ENCODE results near the gene PGS1.

The PGS1 gene

DNA sequence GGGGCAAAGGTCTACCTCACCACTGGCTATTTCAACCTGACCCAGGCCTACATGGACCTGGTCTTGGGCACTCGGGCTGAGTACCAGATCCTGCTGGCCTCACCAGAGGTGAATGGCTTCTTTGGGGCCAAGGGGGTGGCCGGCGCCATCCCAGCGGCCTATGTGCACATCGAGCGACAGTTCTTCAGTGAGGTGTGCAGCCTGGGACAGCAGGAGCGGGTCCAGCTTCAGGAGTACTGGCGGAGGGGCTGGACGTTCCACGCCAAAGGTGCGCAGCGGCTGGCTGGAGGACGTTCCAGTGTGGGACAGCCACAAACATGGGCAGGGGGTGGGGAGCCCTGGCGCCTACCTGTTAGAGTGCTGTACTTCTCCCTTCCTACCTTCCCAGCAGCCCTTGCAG is 25.4 kb downstream of the PGS1 start:
- H3K36me3 ChIP-seq: peaks cover 99 to 100% (median 100%) of the 10 kb centered on the region in 11 experiments

DNA sequence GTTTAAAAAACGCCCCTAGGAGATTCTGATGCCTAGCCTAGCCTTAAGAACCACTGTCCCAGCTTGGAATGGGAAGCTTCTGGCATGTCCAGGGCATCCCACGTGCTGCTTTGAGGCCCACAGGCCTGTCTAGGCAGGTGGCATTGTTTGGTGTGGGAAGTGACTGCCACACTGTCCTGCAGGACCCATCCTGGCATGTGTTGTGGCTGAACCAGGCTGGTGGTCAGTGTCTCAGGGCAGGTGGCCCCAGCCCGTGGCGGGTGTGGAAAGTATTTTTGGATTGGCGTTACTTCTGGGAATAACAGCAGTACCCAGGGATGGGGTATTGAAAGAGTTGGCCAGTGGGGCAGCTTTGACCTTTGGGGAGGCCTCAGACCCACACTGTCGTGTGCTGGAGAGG is 27.9 kb downstream of the PGS1 start:
- Histone ChIP-seq H4K20me1 (peaks cover 31 to 97% (median 89%) of the 10 kb centered on the region in 11 experiments; a peak in 20 of 22 replicates), H3K36me3 (peaks cover 83 to 99% (median 94%) of the 10 kb centered on the region in 11 experiments), H3K4me2 (peak overlapping the region in 5 of 11 experiments; percentile 15 to 50 (median 29); a peak in 7 of 22 replicates), H3K4me1 (peaks cover 26 to 78% (median 48%) of the 10 kb centered on the region in 10 experiments), H3K9me3 (replicated peaks in 1 of 11) (no peaks in the 10 kb centered on the region), H3K27me3 (no peaks in the 10 kb centered on the region), H3K4me3 (no peak overlapping the region), H3K27ac (peak overlapping the region in 4 of 11 experiments; percentile 1 to 94 (median 38); a peak in 5 of 22 replicates), H3K9ac (peak overlapping the region in 3 of 11 experiments; percentile 24 to 38 (median 29); a peak in 4 of 22 replicates)
- TF ChIP-seq Cebpa-rat (IDR thresholded peaks at IDR 0.05): no peak

More for the DNA sequence above, 25.4 kb downstream of the PGS1 start:
- no peak overlapping the region for H3K27ac ChIP-seq
- no peak for TF ChIP-seq Cebpa-rat (IDR thresholded peaks at IDR 0.05)
- H3K4me3 ChIP-seq: no peak overlapping the region
- H3K27me3 ChIP-seq: no peaks in the 10 kb centered on the region
- H3K9me3 ChIP-seq (replicated peaks in 1 of 11): no peaks in the 10 kb centered on the region
- H4K20me1 ChIP-seq: peaks cover 25 to 100% (median 96%) of the 10 kb centered on the region in 11 experiments; a peak in 20 of 22 replicates
- no peak overlapping the region for H3K9ac ChIP-seq
- peaks cover 14 to 76% (median 32%) of the 10 kb centered on the region in 10 experiments; a peak in 19 of 20 replicates for H3K4me1 ChIP-seq
- no peak overlapping the region for H3K4me2 ChIP-seq

DNA sequence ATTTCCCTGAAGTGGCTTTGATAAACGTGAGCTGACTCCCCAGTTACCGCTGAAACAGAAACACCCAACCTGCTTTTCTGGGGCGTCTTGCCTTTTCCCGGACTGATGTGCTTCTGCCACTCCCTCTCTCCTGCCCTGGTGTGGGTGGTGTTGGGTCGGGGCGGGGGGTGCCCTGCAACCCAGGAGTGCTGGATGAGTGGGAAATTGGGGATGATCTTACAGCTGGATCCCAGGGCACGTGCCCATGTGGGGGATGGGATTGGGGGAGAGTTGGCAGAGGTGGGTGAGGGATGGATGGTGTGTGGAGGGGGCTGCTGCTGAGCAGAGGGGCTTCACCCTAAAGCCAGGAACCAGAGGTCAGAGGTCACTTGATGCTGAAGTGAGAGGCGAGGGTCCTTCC is 28.5 kb downstream of the PGS1 start:
- Histone ChIP-seq H3K4me3 (no peak overlapping the region), H3K4me2 (peak overlapping the region in 5 of 11 experiments; percentile 17 to 50 (median 43); a peak in 9 of 22 replicates), H3K27me3 (no peaks in the 10 kb centered on the region), H3K9me3 (replicated peaks in 1 of 11) (no peaks in the 10 kb centered on the region), H4K20me1 (peaks cover 31 to 97% (median 89%) of the 10 kb centered on the region in 11 experiments; a peak in 20 of 22 replicates), H3K36me3 (peaks cover 77 to 99% (median 94%) of the 10 kb centered on the region in 11 experiments), H3K9ac (peak overlapping the region in 5 of 11 experiments; percentile 15 to 56 (median 29); a peak in 9 of 22 replicates), H3K27ac (peak overlapping the region in 7 of 11 experiments; percentile 5 to 94 (median 37); a peak in 11 of 22 replicates), H3K4me1 (peaks cover 31 to 78% (median 51%) of the 10 kb centered on the region in 10 experiments)
- TF ChIP-seq Cebpa-rat (IDR thresholded peaks at IDR 0.05): no peak

GRCh38 chr17:78407387-78408000 is 29.0 kb downstream of the PGS1 start:
- H3K27me3 ChIP-seq: no peaks in the 10 kb centered on the region
- peaks cover 32 to 98% (median 86%) of the 10 kb centered on the region in 11 experiments; a peak in 20 of 22 replicates for H4K20me1 ChIP-seq
- no peaks in the 10 kb centered on the region for H3K9me3 ChIP-seq (replicated peaks in 1 of 11)
- peaks cover 72 to 98% (median 92%) of the 10 kb centered on the region in 11 experiments for H3K36me3 ChIP-seq
- peaks cover 37 to 81% (median 55%) of the 10 kb centered on the region in 10 experiments for H3K4me1 ChIP-seq
- no peak overlapping the region for H3K4me3 ChIP-seq
- H3K27ac ChIP-seq: peak overlapping the region in 8 of 11 experiments; percentile 5 to 94 (median 40); a peak in 15 of 22 replicates
- TF ChIP-seq Cebpa-rat (IDR thresholded peaks at IDR 0.05): no peak
- H3K4me2 ChIP-seq: peak overlapping the region in 5 of 11 experiments; percentile 17 to 50 (median 43); a peak in 10 of 22 replicates
- H3K9ac ChIP-seq: peak overlapping the region in 7 of 11 experiments; percentile 6 to 56 (median 37); a peak in 9 of 22 replicates

DNA sequence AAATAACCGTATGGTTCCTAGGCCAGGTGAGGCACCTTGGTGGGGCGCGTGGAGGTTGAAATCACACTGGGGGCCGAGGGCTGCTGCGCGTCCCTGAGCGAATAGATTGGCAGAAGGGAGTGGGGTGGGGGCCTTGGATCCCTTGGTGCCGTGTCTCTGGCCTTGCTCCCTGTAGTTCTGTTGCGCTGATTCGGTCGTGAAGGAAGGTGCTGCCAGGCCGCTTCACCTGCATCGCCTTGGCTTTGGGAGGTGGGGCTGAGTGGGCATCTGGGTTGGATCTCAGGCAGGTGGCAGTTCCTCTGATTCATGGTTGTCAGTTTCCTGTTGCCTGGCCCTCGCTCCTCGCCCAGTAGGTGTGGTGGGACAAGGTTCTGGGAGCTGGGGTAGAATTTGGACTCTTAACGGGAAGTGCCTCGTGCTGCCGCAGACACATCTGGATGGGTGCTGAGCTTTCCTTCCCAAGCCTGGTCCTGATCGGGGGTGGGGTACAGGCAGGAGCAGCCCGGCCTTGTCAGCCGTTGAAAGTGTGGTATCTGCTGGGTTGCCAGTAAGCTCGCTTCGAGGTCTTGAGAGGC is 30.1 kb downstream of the PGS1 start:
- Histone ChIP-seq H3K36me3 (peaks cover 61 to 96% (median 81%) of the 10 kb centered on the region in 11 experiments), H3K9ac (peak overlapping the region in 6 of 11 experiments; percentile 8 to 56 (median 24); a peak in 4 of 22 replicates), H3K27me3 (no peaks in the 10 kb centered on the region), H3K4me2 (peak overlapping the region in 6 of 11 experiments; percentile 1 to 56 (median 36); a peak in 11 of 22 replicates), H4K20me1 (peaks cover 38 to 98% (median 79%) of the 10 kb centered on the region in 11 experiments; a peak in 20 of 22 replicates), H3K4me3 (no peak overlapping the region), H3K27ac (peak overlapping the region in 8 of 11 experiments; percentile 5 to 94 (median 34); a peak in 9 of 22 replicates), H3K9me3 (replicated peaks in 1 of 11) (no peaks in the 10 kb centered on the region), H3K4me1 (peaks cover 47 to 91% (median 66%) of the 10 kb centered on the region in 10 experiments)
- TF ChIP-seq Cebpa-rat (IDR thresholded peaks at IDR 0.05): no peak

DNA sequence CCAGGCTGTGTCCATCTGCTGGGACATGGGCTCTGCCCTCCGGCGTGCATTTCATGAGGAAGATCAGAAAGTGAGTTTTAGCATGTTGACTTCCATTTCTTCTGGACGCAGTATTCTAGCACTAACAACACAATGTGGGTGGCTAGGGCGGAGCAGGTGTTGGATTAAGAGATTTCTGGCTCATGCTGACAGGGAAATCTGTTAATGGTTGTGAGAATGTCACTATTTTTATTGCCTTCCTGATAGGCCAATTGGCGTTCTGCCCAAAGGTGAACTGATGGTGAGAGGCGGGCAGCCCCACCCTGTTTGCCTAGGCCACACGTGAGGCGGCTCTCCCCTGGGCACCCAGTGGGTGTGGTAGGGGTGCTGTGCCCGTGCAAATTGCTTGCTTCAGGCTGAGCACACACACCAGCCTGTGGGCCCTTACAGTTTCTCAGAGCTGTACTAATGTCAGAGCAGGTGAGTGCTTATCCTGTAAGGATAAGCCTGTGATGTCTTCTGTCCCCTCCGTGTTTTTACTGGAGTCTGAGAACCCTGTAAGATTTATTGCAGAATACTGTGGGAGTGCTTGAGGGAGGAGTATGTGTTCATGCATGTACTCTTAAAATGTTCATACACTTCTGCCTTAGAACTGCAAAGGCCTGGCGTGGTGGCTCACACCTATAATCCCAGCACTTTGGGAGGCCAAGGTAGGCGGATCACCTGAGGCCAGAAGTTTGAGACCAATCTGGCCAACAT is 30.9 kb downstream of the PGS1 start:
- Histone ChIP-seq H3K4me1 (peaks cover 55 to 99% (median 74%) of the 10 kb centered on the region in 10 experiments), H3K4me2 (peak overlapping the region in 6 of 11 experiments; percentile 1 to 56 (median 36); a peak in 10 of 22 replicates), H3K36me3 (peaks cover 53 to 96% (median 80%) of the 10 kb centered on the region in 11 experiments), H3K27ac (peak overlapping the region in 8 of 11 experiments; percentile 15 to 94 (median 37); a peak in 10 of 22 replicates), H3K9ac (peak overlapping the region in 6 of 11 experiments; percentile 5 to 40 (median 24); a peak in 4 of 22 replicates), H4K20me1 (peaks cover 38 to 98% (median 82%) of the 10 kb centered on the region in 11 experiments; a peak in 20 of 22 replicates), H3K27me3 (no peaks in the 10 kb centered on the region), H3K4me3 (no peak overlapping the region), H3K9me3 (replicated peaks in 1 of 11) (no peaks in the 10 kb centered on the region)
- TF ChIP-seq Cebpa-rat (IDR thresholded peaks at IDR 0.05): no peak

- H3K36me3 ChIP-seq: peaks cover 49 to 96% (median 78%) of the 10 kb centered on the region in 11 experiments
These were observed 32.9 kb downstream of the PGS1 start for GRCh38 chr17:78411241-78411857.

More at GRCh38 chr17:78411241-78411857, 32.9 kb downstream of the PGS1 start:
- Histone ChIP-seq H3K4me3 (no peak overlapping the region), H3K9me3 (replicated peaks in 1 of 11) (no peaks in the 10 kb centered on the region), H3K27me3 (no peaks in the 10 kb centered on the region), H3K4me1 (peaks cover 68 to 100% (median 88%) of the 10 kb centered on the region in 10 experiments), H3K4me2 (peak overlapping the region in 10 of 11 experiments; percentile 76 to 97 (median 90); a peak in 20 of 22 replicates), H3K9ac (peak overlapping the region; percentile 64 to 81 (median 78); a peak in 18 of 22 replicates), H4K20me1 (peaks cover 32 to 94% (median 71%) of the 10 kb centered on the region in 11 experiments; a peak in 20 of 22 replicates), H3K27ac (peak overlapping the region; percentile 82 to 99 (median 91); a peak in 21 of 22 replicates)
- no peak for TF ChIP-seq Cebpa-rat (IDR thresholded peaks at IDR 0.05)

Data from BLaER1 treated with 17β-estradiol and CSF1 and Interleukin-3, amounts not matched to agents 10 nM and 100 nM (cell line).